Right lobe of liver (tissue), 4 donors: Measurements from ENCODE around the gene H3-3A.

Experiments used
- POLR2A ChIP-seq: fragments of 450-650 bp; IDR thresholded peaks from one replicate; pipeline ENCODE4 v1.6.1; 2017; ENCODE audit warnings: antibody characterized with exemption, mild to moderate bottlenecking
- TF ChIP-seq, protein P1 (sequence below), 4 donors: fragments of 200-600 bp in 3 of 4; fragments of 450-650 bp in 1 of 4; IDR thresholded peaks; one replicate each; pipeline versions ENCODE4 v1.5.1 to v1.8.0; 2016 to 2022; ENCODE audit warnings: antibody characterized with exemption in 4 of 4, mild to moderate bottlenecking in 2 of 4
- donor health status: DM: no; HTN: no; CAD: no.
- donor health status: DM: no; HTN: no; CAD: no.
- donor health status: DM: no; HTN: yes; CAD: no.

DNA sequence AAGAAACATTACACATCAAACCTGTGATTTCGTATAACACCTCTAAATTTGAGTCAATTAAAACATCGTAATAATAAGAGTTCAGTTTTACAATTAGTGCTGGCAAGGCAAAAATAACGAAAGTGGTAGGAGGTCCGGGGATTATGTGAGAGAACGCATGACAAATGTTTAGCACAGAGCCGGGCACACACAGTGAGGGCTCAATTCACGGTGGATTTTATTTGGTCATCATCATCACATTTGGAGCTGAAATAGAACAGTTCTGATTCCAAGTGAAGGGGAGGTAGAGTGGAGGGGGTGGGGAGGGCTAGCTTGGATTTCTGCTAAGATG, 20.0 kb downstream of the H3-3A start:
- TF ChIP-seq, protein P1, sequence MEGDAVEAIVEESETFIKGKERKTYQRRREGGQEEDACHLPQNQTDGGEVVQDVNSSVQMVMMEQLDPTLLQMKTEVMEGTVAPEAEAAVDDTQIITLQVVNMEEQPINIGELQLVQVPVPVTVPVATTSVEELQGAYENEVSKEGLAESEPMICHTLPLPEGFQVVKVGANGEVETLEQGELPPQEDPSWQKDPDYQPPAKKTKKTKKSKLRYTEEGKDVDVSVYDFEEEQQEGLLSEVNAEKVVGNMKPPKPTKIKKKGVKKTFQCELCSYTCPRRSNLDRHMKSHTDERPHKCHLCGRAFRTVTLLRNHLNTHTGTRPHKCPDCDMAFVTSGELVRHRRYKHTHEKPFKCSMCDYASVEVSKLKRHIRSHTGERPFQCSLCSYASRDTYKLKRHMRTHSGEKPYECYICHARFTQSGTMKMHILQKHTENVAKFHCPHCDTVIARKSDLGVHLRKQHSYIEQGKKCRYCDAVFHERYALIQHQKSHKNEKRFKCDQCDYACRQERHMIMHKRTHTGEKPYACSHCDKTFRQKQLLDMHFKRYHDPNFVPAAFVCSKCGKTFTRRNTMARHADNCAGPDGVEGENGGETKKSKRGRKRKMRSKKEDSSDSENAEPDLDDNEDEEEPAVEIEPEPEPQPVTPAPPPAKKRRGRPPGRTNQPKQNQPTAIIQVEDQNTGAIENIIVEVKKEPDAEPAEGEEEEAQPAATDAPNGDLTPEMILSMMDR (IDR thresholded peaks at IDR 0.05), result no peak
- no peak for TF ChIP-seq POLR2A
